ENCODE results near the gene ZNF544. TPM values are rescaled to one million over a fixed set of nuclear protein-coding genes. Genes with fewer than 3 reads are reported as not detected.
A peak's percentile ranks its signal among the peaks of the same experiment; 100 is the strongest.
"Not testable (repeated sequence)": the region's sequence is repeated elsewhere in the genome, so short reads cannot be mapped to it uniquely, and the experiment has no call there.

ZNF544 gene
- total RNA-seq, 1 donor from 2014 or later = 28.1 TPM

- intact Hi-C loops (cut with DNase I) = no loop called here
- DNase-seq (ENCODE audit: low spot score) = peak; percentile 59
These were observed 66.1 kb downstream of the ZNF544 start for GRCh38 chr19:58294743-58295374.

GRCh38 chr19:58296104-58296503 lies 67.4 kb downstream of the ZNF544 start:
- intact Hi-C loops (cut with DNase I) = no loop called here
- peak; percentile 49 for DNase-seq (ENCODE audit: low spot score)

- DNase-seq (ENCODE audit: low spot score) = no peak
- intact Hi-C loops (cut with DNase I) = no loop called here
These were observed 71.9 kb downstream of the ZNF544 start for GRCh38 chr19:58300620-58301019.

GRCh38 chr19:58304255-58304654 lies 75.5 kb downstream of the ZNF544 start:
- DNase-seq (ENCODE audit: low spot score) = peak; percentile 24
- intact Hi-C loops (cut with DNase I) = loop anchor here (2.0 kb wide), 2 partner anchors 77 to 121 kb away; partner anchors contain the start of genes ZNF274 and ZNF837

- no peak for DNase-seq (ENCODE audit: low spot score)
- intact Hi-C loops (cut with DNase I) = loop anchor here (2.0 kb wide), 2 partner anchors 76 to 122 kb away; partner anchors contain the start of genes ZNF274 and ZNF837
These were observed 76.0 kb downstream of the ZNF544 start for GRCh38 chr19:58304748-58305064.

GRCh38 chr19:58305065-58305931 lies 76.6 kb downstream of the ZNF544 start, which contains the start of gene ERVK3-1:
Gene ERVK3-1, plus strand, starts transcription at chr19:58305377. Its CDS starts 6,792 bp downstream, at chr19:58312169.
- intact Hi-C loops (cut with DNase I) = loop anchor here (2.0 kb wide), 2 partner anchors 76 to 122 kb away; partner anchors contain the start of genes ZNF274 and ZNF837
- peak; percentile 98 for DNase-seq (ENCODE audit: low spot score)

GRCh38 chr19:58305932-58306323 lies 77.2 kb downstream of the ZNF544 start:
- intact Hi-C loops (cut with DNase I) = loop anchor here (2.0 kb wide), 2 partner anchors 75 to 123 kb away; partner anchors contain the start of genes ZNF274 and ZNF837
- peak; percentile 27 for DNase-seq (ENCODE audit: low spot score)

GRCh38 chr19:58307736-58308135 lies 79.0 kb downstream of the ZNF544 start:
- no peak for DNase-seq (ENCODE audit: low spot score)
- intact Hi-C loops (cut with DNase I) = no loop called here

- intact Hi-C loops (cut with DNase I); DNase-seq (ENCODE audit: low spot score): not testable (repeated sequence)
These were observed 82.0 kb downstream of the ZNF544 start for GRCh38 chr19:58310685-58311084.

- intact Hi-C loops (cut with DNase I) = no loop called here
These were observed 82.7 kb downstream of the ZNF544 start for GRCh38 chr19:58311345-58311865.

More at GRCh38 chr19:58311345-58311865, 82.7 kb downstream of the ZNF544 start:
- DNase-seq (ENCODE audit: low spot score) = peak; percentile 43

Other genes with a start within 250 kb of the ZNF544 start
- 13.8 TPM for gene ZNF606, start 226.1 kb upstream of the ZNF544 start, total RNA-seq
- not detected for gene ZSCAN1, start 194.9 kb upstream of the ZNF544 start, total RNA-seq
- 4.2 TPM for gene ZNF135, start 169.6 kb upstream of the ZNF544 start, total RNA-seq
- gene ZSCAN18, start 130.7 kb upstream of the ZNF544 start, total RNA-seq = 71.7 TPM
- 8.6 TPM for gene ZNF329, start 78.1 kb upstream of the ZNF544 start, total RNA-seq
- 26.7 TPM for gene ZNF274, start 45.9 kb upstream of the ZNF544 start, total RNA-seq
- 6.2 TPM for gene ZNF8, start 50.0 kb downstream of the ZNF544 start, total RNA-seq
- gene ERVK3-1, start 76.5 kb downstream of the ZNF544 start, total RNA-seq = 17.1 TPM
- gene ZSCAN22, start 98.1 kb downstream of the ZNF544 start, total RNA-seq = 2.1 TPM
- 5.2 TPM for gene A1BG, start 124.6 kb downstream of the ZNF544 start, total RNA-seq
- 0.40 TPM for gene ZNF497, start 133.8 kb downstream of the ZNF544 start, total RNA-seq
- 0.54 TPM for gene ZNF837, start 152.1 kb downstream of the ZNF544 start, total RNA-seq
- 394 TPM for gene RPS5, start 158.4 kb downstream of the ZNF544 start, total RNA-seq
- not detected for gene RNF225, start 166.7 kb downstream of the ZNF544 start, total RNA-seq
- 19.8 TPM for gene ZNF584, start 179.7 kb downstream of the ZNF544 start, total RNA-seq
- 5.4 TPM for gene ZNF132, start 211.2 kb downstream of the ZNF544 start, total RNA-seq
- gene ZNF324B, start 222.7 kb downstream of the ZNF544 start, total RNA-seq = 3.7 TPM
- gene ZNF324, start 238.2 kb downstream of the ZNF544 start, total RNA-seq = 5.1 TPM
- gene ZNF446, start 247.4 kb downstream of the ZNF544 start, total RNA-seq = 5.8 TPM

Measured in cardiac septum (tissue), 1 donor.